HUDEP-2 (cell line): ENCODE measurements around the gene C1orf210.

Experiments used
- DNase-seq, 76 experiments: peaks; one replicate each; lab custom pipeline; 2025; ENCODE audit not compliant: unreplicated experiment in 76 of 76; lab: John Stamatoyannopoulos, UW

Gene C1orf210

DNA sequence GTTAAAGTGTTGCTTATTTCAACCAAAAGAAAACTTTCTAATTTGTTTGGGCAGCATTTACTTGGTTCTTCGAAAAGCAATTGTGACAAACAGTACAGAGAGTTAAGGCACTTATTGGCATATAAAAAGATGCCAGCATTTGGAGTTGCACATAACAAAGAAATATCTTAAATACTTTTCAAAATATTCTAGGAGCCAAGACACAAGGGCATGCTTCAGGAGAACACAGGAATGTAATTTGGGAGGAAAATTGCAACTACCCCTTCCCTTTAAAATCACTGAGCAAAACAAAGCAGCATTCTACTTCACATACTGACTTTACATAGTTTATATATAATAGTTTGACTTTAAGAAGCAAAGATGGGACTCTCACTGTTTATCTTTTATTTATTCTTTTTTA lies 10.8 kb upstream of the C1orf210 start:
- no peak for DNase-seq

DNA sequence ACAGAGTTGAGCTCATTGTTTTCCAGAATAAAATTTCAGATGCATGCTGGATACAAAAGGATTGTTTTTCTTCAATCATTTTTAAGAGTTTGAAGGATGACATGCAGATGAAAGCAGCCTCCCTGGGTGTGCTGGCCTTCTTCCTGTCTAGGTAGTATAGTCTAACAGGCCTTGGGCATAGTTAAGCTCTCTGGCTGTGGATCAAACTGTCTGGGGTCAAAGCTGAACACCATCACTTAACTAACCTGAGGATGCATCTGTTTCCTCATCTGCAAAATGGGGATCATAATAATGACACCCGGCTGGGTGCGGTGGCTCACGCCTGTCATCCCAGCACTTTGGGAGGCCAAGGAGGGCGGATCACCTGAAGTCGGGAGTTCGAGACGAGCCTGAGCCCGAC lies 9.4 kb upstream of the C1orf210 start:
- DNase-seq: no peak

DNA sequence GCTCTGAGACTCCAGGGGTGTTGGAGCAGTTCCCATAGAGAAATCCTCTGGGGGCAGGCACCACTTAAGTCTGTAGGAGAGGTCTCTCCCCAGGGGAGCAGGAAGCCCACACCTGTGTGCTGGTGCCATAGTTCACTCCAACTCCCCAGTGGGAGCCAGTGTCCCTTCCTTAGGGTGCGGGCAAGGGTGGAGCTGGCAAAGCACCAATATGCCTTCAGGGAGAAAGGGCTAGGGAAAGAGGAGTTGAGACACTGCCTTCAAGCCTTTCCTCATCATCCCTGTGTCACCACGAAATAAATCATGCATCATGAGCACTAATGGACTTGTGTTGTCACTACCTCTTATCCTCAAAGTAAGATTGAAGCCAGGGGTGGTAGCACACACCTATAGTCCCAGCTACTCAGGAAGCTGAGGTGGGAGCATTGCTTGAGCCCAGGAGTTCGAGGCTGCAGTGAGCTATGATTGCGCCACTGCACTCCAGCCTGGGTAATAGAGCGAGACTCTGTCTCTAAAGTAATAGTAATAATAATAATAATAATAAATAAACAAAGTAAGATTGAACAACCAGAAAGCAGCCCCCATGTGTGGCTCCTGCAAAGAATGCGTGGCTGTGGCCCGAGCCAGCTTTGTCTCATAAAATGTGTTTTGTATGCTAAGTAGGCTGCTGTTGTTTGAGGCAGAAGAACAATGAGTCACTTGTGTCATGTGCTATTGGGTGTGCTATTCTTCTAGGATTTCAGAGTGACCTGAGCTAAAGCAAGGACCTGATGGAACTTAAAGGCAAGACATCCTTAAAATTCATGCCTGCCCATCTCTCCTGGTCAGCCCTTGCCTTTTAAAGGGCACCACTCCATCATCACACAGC lies 8.7 kb upstream of the C1orf210 start:
- DNase-seq: no peak

DNA sequence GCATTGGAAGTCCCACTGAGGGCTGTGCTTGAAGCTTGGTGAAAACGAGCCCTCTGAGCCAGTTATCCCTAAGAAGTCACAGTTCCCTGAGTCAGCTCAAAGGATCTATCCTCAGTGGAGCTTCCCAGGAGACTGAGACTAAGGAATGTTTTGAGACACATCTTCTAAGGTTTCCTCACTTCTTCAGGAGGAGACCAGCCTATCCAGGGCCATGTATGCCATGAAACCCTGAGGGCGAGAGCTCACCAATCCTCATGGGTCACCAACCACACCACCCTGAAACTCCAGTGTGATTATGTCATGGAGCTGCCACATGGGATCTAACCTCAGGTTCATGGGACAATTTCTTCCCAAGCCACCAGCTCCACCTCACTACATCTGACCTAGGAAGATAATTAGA lies 7.8 kb upstream of the C1orf210 start:
- no peak for DNase-seq

DNA sequence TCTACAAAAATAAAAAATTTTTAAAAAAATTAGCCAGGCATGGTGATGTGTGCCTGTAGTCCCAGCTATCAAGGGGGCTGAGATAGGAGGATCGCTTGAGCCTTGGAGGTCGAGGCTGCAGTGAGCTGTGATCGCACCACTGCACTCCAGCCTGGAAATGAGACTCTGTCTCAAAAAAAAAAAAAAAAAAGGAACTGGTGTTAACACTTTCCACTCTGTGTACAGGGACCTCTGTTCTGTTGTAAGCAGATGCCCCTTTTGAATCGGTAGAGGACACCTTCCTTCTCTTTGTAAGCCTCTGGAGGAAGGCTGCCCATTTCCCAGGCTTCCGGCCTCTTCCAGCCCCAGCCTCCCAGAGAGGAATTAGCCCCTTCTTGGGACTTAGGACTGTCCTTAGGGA lies 7.3 kb upstream of the C1orf210 start:
- no peak for DNase-seq

DNA sequence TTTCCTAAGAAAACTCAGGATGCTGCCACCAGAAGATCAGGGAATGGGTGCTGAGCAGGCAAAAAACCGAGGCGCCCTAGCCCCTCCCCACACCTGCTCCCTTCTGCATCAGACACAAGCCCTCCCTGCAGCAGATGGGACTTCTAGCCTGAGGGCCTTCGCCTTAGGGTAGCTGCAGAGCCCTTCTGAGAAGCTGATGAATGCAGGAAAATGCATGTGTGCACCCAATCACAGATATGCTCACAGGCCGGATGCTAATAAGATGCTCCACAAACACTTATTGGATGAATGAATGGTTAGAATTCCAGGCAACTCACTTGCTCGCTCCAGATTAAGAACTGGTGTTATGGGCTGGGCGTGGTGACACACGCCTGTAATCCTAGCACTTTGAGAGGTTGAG lies 6.8 kb upstream of the C1orf210 start:
- DNase-seq: no peak

DNA sequence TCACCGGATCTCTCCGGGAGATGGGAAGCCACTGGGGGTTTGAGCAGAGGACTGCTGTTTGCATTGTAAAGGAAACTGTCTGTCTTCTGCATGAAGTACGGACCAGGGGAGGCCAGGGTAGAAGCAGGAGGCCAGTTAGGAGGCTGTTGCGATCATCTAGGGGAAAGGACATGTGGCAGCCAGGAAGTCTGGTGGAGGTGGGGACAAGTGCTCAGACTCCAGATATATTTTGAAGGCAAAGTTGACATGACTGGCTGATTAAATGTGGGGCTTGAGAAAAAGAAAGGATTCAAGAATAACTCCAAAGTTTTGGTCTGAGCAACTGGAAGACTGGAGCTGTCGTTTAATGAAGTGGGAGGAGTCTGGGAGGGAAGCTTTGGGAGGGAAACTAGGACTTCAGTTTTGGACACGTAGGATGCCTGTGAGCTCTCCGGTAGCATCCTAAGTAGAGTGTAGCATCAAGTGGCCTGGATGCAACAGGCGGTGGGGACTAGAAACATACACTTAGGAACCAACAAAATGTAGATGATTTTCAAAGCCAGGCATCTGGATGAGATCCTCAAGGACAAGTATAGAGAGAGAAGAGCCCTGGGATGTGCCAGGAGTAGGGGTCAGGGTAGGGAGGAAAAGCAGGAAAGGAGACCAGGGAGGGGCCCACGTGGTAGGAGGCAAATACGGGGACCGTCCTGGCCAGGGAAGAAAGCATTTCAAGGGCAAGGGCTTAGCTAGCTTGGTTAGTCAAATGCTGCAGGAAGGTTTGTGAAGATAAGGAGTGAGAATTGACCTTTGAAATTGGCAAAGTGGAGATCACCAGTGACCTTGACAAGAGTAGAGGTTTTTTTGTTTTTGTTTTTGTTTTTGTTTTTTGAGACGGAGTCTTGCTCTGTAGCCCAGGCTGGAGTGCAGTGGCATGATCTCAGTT lies 3.7 kb upstream of the C1orf210 start:
- no peak for DNase-seq

DNA sequence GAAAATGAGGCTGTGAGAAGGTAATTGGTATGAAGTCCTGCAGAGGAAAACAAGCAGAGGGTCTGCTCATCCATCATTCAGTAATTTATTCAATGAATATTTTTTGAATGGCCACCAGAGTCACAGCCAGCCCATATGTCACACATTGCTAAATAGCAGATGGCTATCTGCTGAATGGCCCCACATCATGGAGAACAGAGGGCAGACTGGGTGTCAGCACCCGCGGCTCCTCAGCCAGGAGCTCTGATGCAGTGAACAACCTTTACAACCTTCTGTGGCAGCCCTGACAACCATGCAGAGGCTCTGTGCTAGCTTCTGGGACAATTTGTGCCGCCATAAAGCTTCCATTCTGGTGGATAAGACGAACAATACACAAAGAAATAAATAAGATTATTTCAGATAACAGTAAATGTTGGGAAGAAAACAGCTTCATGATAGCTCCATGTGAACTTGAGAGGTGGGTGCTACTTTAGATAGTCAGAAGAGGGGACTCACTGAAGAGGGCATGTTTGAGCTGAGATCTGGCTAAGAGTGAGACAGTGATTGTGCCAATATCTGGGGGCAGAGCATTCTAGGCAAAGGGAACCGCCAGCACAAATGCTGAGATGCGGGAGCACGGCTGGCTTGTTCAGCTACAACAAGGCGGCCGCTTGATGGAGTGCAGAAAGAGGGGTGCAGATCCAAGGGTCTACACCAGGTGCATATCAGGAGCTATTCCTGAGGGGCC lies 2.8 kb upstream of the C1orf210 start:
- DNase-seq: no peak

DNA sequence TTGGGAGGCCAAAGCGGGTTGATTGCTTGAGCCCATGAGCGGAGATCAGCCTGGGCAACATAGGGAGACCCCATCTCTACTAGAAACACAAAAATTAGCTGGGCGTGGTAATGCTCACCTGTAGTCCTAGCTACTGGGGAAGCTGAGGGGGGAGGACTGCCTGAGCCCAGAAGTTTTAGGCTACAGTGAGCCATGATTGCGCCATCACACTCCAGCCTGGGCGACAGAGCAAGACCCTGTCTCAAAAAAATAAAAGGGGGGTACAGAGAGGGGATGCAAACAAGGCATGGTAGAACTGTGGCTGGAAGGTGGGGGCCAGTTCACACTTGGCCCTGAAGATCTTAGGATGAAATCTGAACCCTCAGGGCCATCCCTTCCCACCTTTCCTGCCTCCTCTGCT lies 1.2 kb upstream of the C1orf210 start:
- DNase-seq: no peak

DNA sequence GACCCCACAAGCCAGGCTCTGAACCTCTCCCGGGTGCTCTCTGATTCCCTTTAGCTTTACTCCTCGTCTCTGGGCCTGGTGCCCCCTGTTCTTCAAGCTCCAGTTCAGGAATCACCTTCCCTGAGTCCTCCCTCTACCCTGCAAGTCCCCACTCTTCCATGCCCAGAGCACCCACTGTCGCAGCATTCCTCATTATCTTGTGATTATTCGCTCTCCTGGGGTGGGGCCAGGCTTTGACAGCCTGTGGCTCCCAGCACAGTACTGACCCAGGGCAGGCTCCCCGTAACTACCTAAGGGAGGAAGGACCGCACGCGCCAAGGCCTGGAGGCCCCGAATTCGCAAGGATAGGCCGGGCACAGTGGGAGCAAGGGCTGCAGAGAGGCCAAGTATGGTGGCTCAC lies 734 bp upstream of the C1orf210 start:
- DNase-seq: no peak

DNA sequence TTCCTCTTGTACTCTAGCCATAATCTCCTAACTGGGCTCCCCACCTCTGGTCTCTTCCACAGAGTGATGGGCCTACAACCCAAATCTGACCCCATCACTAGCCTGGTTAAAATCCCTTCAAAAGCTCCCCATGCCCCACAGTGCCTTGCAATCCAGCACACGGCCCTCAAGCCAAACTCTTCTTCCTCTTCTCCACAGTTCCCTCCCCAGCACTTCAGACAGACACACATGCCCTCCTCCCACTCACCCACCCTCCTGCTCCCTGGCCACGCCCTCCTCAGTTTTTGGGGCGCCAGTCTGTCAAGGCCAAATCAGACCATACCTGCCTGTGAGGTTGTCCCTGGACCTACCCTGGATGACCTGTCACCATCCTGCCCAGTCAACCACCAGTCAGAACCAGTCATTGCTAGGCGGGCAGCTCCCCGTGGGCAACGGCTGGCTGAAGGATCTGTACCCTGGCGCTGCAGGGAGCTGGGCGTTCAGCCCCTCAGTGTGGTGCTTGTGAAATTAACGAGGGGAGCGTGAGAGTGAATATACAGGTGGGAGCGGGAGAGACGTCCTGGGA lies 753 bp downstream of the C1orf210 start:
- no peak for DNase-seq

DNA sequence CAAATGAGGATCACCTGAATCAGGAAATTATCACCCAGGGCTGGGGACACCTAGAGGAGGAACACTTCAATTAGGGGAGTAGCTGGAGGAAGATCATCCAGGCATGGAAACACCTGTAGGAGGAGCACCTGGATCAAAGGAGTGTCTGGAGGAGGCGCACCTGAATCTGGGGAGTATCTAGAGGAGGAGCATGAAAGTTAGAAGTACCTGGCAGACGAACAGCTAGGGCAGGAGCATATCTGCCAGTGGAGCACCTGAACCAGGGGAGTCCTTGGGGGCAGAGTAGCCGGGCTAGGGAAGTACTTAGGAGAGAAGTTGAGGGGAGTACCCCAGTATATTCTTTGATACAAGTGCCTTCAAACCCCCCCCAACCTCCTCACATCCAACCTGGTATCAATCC lies 1.3 kb downstream of the C1orf210 start:
- no peak for DNase-seq

DNA sequence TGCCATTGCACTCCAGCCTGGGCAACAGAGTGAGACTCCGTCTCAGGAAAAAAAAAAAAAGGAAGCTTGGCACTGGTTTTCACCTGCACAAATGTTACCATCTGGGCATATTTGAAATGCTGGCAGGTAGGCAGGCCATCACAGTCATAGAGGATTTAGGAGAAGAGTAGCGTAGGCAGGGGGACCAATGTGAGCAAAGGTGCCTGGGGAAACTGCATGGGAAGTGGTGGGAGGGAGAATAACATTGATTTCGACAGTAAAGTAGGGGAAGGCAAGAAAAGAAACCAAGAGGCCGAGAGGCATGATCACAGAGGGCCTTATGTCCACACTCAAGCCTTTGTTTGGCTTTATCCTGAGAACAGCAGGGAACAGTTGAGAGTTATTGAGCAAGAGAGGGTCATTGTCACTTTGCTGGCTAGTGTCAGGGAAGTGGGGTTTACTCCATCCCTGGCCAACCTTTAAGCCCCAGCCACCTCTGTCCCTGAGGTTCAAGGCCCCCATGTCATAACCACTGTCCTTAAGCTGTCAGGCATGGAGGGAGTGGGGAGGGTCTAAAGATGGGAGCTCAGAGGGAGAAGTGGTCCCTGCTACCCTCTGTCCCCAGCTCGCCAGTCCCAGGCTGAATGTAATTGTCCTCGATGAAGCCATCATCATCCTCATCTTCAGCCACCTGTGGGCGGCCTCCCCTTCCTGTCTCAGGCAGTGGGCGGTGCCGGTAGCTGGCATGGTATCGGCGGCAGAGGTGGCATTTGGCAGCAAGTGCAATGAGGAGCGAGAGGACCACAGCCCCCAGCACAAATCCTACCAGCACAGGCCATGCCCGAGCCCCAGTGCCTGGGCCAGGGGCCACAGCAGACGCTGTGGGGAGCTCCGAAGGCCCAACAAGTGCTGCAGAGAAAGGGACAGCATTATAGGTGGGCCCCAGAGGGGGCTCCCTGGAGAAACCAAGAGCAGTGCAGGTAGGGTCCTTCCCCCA lies 2.9 kb downstream of the C1orf210 start:
- no peak for DNase-seq

DNA sequence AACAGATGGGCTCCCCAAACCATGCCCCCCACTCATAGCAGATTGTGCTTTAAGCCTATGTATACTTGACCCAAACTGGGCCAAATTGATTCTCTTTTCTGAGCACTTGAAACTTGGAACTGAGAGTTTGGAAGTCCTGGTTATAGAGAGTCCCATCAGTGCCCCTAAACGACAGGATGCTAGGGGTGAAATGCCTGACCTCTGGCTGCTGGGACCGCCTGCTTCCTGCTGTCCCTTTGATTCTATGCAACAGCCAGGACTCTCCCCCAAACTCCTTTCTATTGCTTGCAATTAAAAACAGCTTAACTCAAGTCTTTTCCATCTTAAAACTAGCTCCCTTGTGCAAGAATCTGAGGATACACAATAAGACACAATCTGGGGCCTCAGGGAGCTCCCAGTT lies 4.7 kb downstream of the C1orf210 start:
- no peak for DNase-seq

DNA sequence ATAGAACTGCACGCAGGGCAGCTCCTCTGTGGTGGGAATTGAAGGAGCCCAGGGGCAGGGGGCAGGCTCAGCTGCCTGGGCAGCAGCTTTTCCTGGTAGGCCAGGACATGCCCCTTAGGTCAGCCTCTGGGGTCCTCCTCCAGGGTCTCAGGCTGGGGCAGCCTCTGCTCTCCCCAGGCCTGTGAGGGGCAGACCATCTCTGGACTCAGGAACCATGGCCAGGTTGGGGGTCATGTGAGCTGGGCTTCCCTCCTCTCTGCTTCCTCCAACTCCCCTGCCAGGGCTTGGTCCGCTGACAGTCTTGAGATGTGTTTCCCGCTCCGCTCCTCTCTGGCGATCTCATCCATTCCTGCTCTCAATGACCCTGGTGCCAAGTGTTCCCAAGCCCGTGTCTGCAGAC lies 5.7 kb downstream of the C1orf210 start:
- DNase-seq: no peak

DNA sequence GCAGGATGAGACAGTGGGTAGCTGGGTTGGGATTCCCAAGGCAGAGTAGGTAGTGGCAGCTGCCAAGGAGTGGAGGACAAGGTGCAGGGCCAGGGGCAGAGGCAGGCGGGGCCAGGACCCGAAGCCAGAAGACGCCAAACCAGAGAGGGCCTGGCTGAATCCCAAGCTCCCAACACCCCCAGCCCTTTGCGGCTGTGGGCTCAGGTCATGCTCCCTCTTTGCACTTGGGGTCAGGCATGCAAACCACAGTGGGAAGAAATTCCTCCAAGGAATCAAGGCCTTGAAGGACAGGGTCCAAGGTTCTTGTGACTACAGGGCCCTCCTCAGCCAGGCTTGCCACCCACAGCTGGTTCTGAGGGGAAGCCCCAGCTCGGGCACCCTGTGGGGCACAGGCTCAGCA lies 6.2 kb downstream of the C1orf210 start:
- DNase-seq: no peak

DNA sequence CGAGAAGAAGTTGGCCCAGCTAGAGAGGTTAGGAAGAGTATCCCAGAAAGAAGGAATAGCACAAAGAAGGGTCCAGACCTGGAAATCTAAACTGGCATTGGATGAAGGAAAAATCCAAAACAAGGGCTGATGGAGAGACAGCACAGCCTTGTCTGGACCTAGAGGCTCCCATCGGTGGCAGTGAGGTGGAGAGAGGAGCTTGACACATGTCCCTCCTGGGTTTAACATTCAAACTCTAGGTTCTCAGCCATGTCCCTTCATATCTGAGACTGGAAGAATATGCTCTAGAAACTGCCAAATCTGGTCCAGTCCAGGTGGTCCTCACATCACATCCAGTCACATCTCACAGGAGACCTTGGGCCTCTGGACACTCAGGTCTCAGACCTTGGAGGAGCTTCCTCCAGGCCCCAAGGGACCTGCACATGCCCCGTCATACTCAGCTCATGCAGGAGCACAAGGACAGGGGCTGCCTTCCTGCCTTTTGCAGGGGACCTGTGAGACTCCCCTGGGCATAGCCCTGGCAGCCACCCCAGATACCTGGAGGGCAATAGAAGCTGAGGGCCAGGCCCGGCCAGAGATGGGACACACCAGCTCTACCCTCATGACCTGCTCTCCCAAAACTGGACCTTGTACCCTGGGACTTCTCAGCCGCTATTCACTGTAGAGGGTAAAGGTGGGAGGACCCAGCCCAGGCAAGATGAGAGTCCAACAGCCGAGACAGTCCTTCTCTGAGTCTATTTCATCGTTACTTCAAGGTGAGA lies 8.1 kb downstream of the C1orf210 start:
- DNase-seq: no peak

DNA sequence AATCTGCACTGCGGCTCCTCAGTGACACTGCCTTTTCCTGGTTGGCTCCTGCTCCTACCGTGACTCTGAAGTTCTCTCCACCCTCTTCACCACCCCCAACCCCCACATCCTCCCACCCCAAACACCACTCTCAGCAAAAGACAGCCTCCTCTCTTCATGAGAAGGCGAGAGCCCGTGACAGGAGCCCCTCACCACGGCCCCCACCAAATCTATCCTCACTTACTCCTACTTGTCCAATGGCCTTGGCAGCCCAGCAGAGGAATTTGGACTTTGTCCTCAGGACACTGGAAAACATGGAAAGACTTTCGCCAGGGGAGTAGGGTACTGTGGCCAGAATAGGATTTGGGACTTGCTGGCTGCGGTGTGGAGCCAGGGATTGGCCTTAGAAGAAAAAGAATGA lies 8.7 kb downstream of the C1orf210 start:
- DNase-seq: no peak
